HepG2 (cell line): ENCODE results near the gene BAG5. TPM values are rescaled to one million over a fixed set of nuclear protein-coding genes. Genes with fewer than 3 reads are reported as not detected.
A peak's percentile ranks its signal among the peaks of the same experiment; 100 is the strongest.

Experiments used
- ATAC-seq: fragments of 200-7000 bp; cut with Tn5 transposase; 3 replicates; pipeline ENCODE4 v1.9.1; 2020; ENCODE audit warnings: mild to moderate bottlenecking, moderate library complexity
- BruUV-seq: library from RNA; stranded (reverse); fragments of 400-500 nt; replicated peaks from 2 replicates; lab custom pipeline; 2021; lab: Mats Ljungman, UMichigan
- CTCF ChIA-PET: fragments of 300-600 bp; formaldehyde crosslinking; extraction: SDS; loops from one replicate; lab custom pipeline; 2021; ENCODE audit warnings: low total read pairs, inconsistent platforms, low intra/inter-chr PET ratio; lab: Yijun Ruan, JAX
- POLR2A ChIA-PET: fragments of 350-600 bp; sonication (Branson Sonifier 250); formaldehyde crosslinking; loops from one replicate; lab custom pipeline; 2020; ENCODE audit warnings: antibody characterized with exemption, inconsistent platforms; lab: Yijun Ruan, JAX
- DNase-seq: peaks from one replicate; pipeline ENCODE4 v3.0.0-alpha.2; 2015; ENCODE audit warnings: low spot score
- FAIRE-seq: peaks from 3 replicates; lab custom pipeline; 2011; peaks lifted over from hg19 to GRCh38; lab: Jason Lieb, UNC
- H2AFZ ChIP-seq: one replicate; pipeline ENCODE4 v1.6.1; 2011; ENCODE audit warnings: low read length, inconsistent platforms
- H3K27ac ChIP-seq: fragments of 300-600 bp; 3 replicates; pipeline ENCODE4 v1.8.0; 2011; ENCODE audit warnings: mixed run types, mild to moderate bottlenecking, mixed read lengths, low read length, inconsistent platforms; ENCODE audit not compliant: insufficient read depth; ENCODE audit errors: extremely low read length
- H3K27me3 ChIP-seq, 2 experiments: fragments of 200-600 bp in 1 of 2; 2 replicates in 1 of 2; 3 replicates in 1 of 2; pipeline versions ENCODE4 v1.6.0 to v1.8.0; 2011; ENCODE audit warnings: low read length in 2 of 2, mild to moderate bottlenecking in 2 of 2, moderate library complexity in 2 of 2, inconsistent platforms in 1 of 2; ENCODE audit not compliant: insufficient read depth in 2 of 2, control insufficient read depth in 1 of 2
- H3K36me3 ChIP-seq, 2 experiments: fragments of 200-600 bp in 1 of 2; replicated peaks in 1 of 2; 2 replicates in 1 of 2; 3 replicates in 1 of 2; pipeline versions ENCODE4 v1.5.1 to v1.8.0; 2011; ENCODE audit warnings: low read length in 2 of 2, inconsistent platforms in 1 of 2; ENCODE audit not compliant: insufficient read depth in 2 of 2, control insufficient read depth in 1 of 2
- H3K4me1 ChIP-seq: 2 replicates; pipeline ENCODE4 v1.5.1; 2012; ENCODE audit warnings: low read length, inconsistent platforms; ENCODE audit not compliant: insufficient read depth
- H3K4me2 ChIP-seq: 2 replicates; pipeline ENCODE4 v1.6.0; 2011; ENCODE audit warnings: low read depth, low read length, inconsistent platforms
- H3K4me3 ChIP-seq, 3 experiments: fragments of 200-600 bp in 1 of 3; sonication (generic), shearing (Covaris generic) in 1 of 3; replicated peaks in 1 of 3; 2 replicates each; pipeline ENCODE4 v1.5.1; 2011 to 2016; ENCODE audit warnings: low read length in 3 of 3, inconsistent platforms in 2 of 3, low read depth in 2 of 3, mild to moderate bottlenecking in 2 of 3, control low read depth in 1 of 3, mixed read lengths in 1 of 3; ENCODE audit not compliant: insufficient read depth in 1 of 3
- H3K79me2 ChIP-seq: one replicate; pipeline ENCODE4 v1.6.1; 2011; ENCODE audit warnings: low read length, inconsistent platforms; ENCODE audit not compliant: insufficient read depth
- H3K9ac ChIP-seq: 2 replicates; pipeline ENCODE4 v1.6.0; 2011; ENCODE audit warnings: mild to moderate bottlenecking, low read depth, low read length, inconsistent platforms; ENCODE audit not compliant: insufficient read depth
- H3K9me3 ChIP-seq: 2 replicates; pipeline ENCODE4 v1.5.1; 2012; ENCODE audit warnings: mild to moderate bottlenecking, low read length
- H4K20me1 ChIP-seq: 2 replicates; pipeline ENCODE4 v1.6.0; 2011; ENCODE audit warnings: inconsistent platforms, mild to moderate bottlenecking, low read length, moderate library complexity; ENCODE audit not compliant: insufficient read depth
- ADNP ChIP-seq: sonication (generic); formaldehyde crosslinking; IDR thresholded peaks from 2 replicates; pipeline ENCODE4 v1.4.0; 2020; ENCODE audit warnings: missing genetic modification reagents
- BRF2 ChIP-seq: sonication (generic); formaldehyde crosslinking; IDR thresholded peaks from 2 replicates; pipeline ENCODE4 v1.8.1; 2022; ENCODE audit warnings: mild to moderate bottlenecking, missing genetic modification reagents
- ERF ChIP-seq: IDR thresholded peaks from 2 replicates; pipeline ENCODE4 v1.6.1; 2018; ENCODE audit warnings: missing biosample characterization, missing genetic modification reagents
- FOSL2 ChIP-seq: sonication (generic); formaldehyde crosslinking; IDR thresholded peaks from 2 replicates; pipeline ENCODE4 v1.4.0; 2020; ENCODE audit warnings: missing genetic modification reagents
- FOXA1 ChIP-seq, 2 experiments: fragments of 450-650 bp in 1 of 2; sonication (generic) in 1 of 2; formaldehyde crosslinking in 1 of 2; IDR thresholded peaks; 2 replicates each; pipeline versions ENCODE4 v1.4.0 to v1.6.1; 2016 to 2020; ENCODE audit warnings: missing genetic modification reagents in 1 of 2
- FOXA3 ChIP-seq: IDR thresholded peaks from 2 replicates; pipeline ENCODE4 v1.6.1; 2016; ENCODE audit warnings: missing genetic modification reagents, missing compliant biosample characterization
- FOXK2 ChIP-seq: fragments of 450-650 bp; IDR thresholded peaks from 2 replicates; pipeline ENCODE4 v1.6.1; 2016
- FOXO4 ChIP-seq: sonication (generic); formaldehyde crosslinking; conservative IDR thresholded peaks from 2 replicates; pipeline ENCODE4 v1.8.1; 2023; ENCODE audit warnings: missing genetic modification reagents
- LBX2 ChIP-seq: sonication (generic); formaldehyde crosslinking; IDR thresholded peaks from 2 replicates; pipeline ENCODE4 v1.5.0; 2020; ENCODE audit warnings: missing genetic modification reagents, mild to moderate bottlenecking, borderline replicate concordance
- MAX ChIP-seq: IDR thresholded peaks from 2 replicates; pipeline ENCODE4 v1.6.1; 2012; ENCODE audit warnings: inconsistent platforms
- MBD4 ChIP-seq: IDR thresholded peaks from 2 replicates; pipeline ENCODE4 v1.6.1; 2012; ENCODE audit warnings: low read length, inconsistent platforms, borderline replicate concordance
- MED1 ChIP-seq: sonication (generic); formaldehyde crosslinking; IDR thresholded peaks from 2 replicates; pipeline ENCODE4 v1.4.0; 2020; ENCODE audit warnings: missing genetic modification reagents
- POLR2AphosphoS5 ChIP-seq: IDR thresholded peaks from 2 replicates; pipeline ENCODE4 v1.6.1; 2012; ENCODE audit warnings: low read depth, low read length
- POLR2G ChIP-seq: fragments of 200-400 bp; formaldehyde crosslinking; IDR thresholded peaks from 2 replicates; pipeline ENCODE4 v1.6.1; 2018; ENCODE audit warnings: mild to moderate bottlenecking, low read depth, low read length, moderate library complexity
- SIN3B ChIP-seq: fragments of 150-350 bp; IDR thresholded peaks from 2 replicates; pipeline ENCODE4 v1.6.1; 2014; ENCODE audit warnings: low read length
- SMAD3 ChIP-seq: sonication (generic); formaldehyde crosslinking; IDR thresholded peaks from 2 replicates; pipeline ENCODE4 v1.4.0; 2020; ENCODE audit warnings: missing genetic modification reagents
- ZMYM4 ChIP-seq: sonication (generic); formaldehyde crosslinking; IDR thresholded peaks from 2 replicates; pipeline ENCODE4 v1.8.1; 2023; ENCODE audit warnings: mild to moderate bottlenecking, missing genetic modification reagents
- ZNF274 ChIP-seq: sonication (generic); formaldehyde crosslinking; IDR thresholded peaks from 2 replicates; pipeline ENCODE4 v1.5.1; 2020; ENCODE audit warnings: mild to moderate bottlenecking, missing genetic modification reagents
- ZNF292 ChIP-seq: sonication (generic); formaldehyde crosslinking; IDR thresholded peaks from 2 replicates; pipeline ENCODE4 v1.8.1; 2022; ENCODE audit warnings: mild to moderate bottlenecking, low read depth, missing genetic modification reagents, borderline replicate concordance
- ZNF670 ChIP-seq: sonication (generic); formaldehyde crosslinking; IDR thresholded peaks from 2 replicates; pipeline ENCODE4 v1.8.0; 2022; ENCODE audit warnings: mild to moderate bottlenecking, missing genetic modification reagents, borderline replicate concordance
- ZNF678 ChIP-seq: sonication (generic); formaldehyde crosslinking; IDR thresholded peaks from 2 replicates; pipeline ENCODE4 v1.4.0; 2020; ENCODE audit warnings: mild to moderate bottlenecking, missing genetic modification reagents
- ZNF891 ChIP-seq: sonication (generic); formaldehyde crosslinking; IDR thresholded peaks from 2 replicates; pipeline ENCODE4 v1.5.0; 2020; ENCODE audit warnings: mild to moderate bottlenecking, missing genetic modification reagents
- WGBS: methylation state at CpG from one replicate; pipeline ENCODE4 v1.1.6; 2017; ENCODE audit warnings: low lambda C conversion rate; 5-methylcytosine and 5-hydroxymethylcytosine counted together
- in situ Hi-C: cut with HindIII; loops from 2 replicates; pipeline ENCODE4 v1.10.0; 2017; ENCODE audit warnings: low pct_unique_long_range_greater_than_20kb; ENCODE audit not compliant: extremely low pct_ligation_motif_present
- intact Hi-C: fragments of 100-400 bp; cut with micrococcal nuclease; formaldehyde crosslinking; loops from one replicate; pipeline ENCODE4 v1.10.0; 2022; ENCODE audit not compliant: unreplicated experiment
- polyA plus RNA-seq, 8 experiments: library from polyadenylated mRNA; depleted of rRNA in 3 of 8; stranded (reverse) in 7 of 8; unstranded in 1 of 8; fragments of >200 nt; fragmentation: Illumina TruSeq in 4 of 8; extraction: Trizol in 4 of 8; gene quantifications; 2 replicates each; pipeline versions ENCODE4 v1.2.1 to v1.2.3, GENCODE V29; 2011 to 2016; ENCODE audit warnings: low read depth in 4 of 8, missing spikeins in 1 of 8, mixed read lengths in 1 of 8; ENCODE audit not compliant: insufficient read depth in 1 of 8
- total RNA-seq, 5 experiments: library from RNA; depleted of rRNA; stranded (reverse); fragments of >200 nt; fragmentation: Illumina TruSeq; extraction: Trizol; gene quantifications; 2 replicates each; pipeline ENCODE4 v1.2.3, GENCODE V29; 2016; ENCODE audit warnings: low read depth in 1 of 5

BAG5 gene
- total and polyA plus RNA-seq, 2 of the 13 experiments (the other 11 are each of a cell fraction or from before 2014, with no cell fraction given), result 3.5 to 21.0 TPM

GRCh38 chr14:103528587-103529382, 33.7 kb downstream of the BAG5 start, which contains the start of gene TRMT61A:
TRMT61A (plus strand) TSS chr14:103529196; CDS start chr14:103529979, 783 bp downstream.
- H3K9me3 ChIP-seq, result no peaks in the 10 kb centered on the region
- no peaks in the 10 kb centered on the region for H4K20me1 ChIP-seq
- peak within 1 kb of the TSS; percentile 86 for H3K9ac ChIP-seq
- ChIA-PET CTCF (no interaction called here), POLR2A (interaction anchor here (0.6 to 3.2 kb wide), 14 partner anchors 8 to 275 kb away, joined by 3 to 37 read pairs (median 4); partner anchors contain the start of genes BAG5, COA8 and EIF5)
- peaks cover 30% of the 10 kb centered on the region for H3K79me2 ChIP-seq
- peak within 1 kb of the TSS; percentile 89 for H3K27ac ChIP-seq
- peaks cover 65% of the 10 kb centered on the region for H3K4me1 ChIP-seq
- DNase-seq (peak; percentile 92), ATAC-seq (peak; percentile 71), FAIRE-seq (peak; percentile 50)
- WGBS, result no CpG with 5 or more reads among the region's 70 CpGs
- intact Hi-C loops, result no loop called here
- BruUV-seq, result TSS peak; percentile 94
- no peaks in the 10 kb centered on the region; a peak in 1 of 5 replicates for H3K27me3 ChIP-seq
- peaks cover 3 to 4% of the 10 kb centered on the region in 2 experiments; a peak in 3 of 5 replicates for H3K36me3 ChIP-seq
- no peak within 1 kb of the TSS for H2AFZ ChIP-seq
- peak within 1 kb of the TSS; percentile 87 to 98 (median 95) for H3K4me3 ChIP-seq
- H3K4me2 ChIP-seq, result peak within 1 kb of the TSS; percentile 98
- in situ Hi-C loops, result no loop called here
- TF ChIP-seq ADNP (CRISPR knock-in tag) (no peak), ZNF292 (CRISPR knock-in tag) (peak; percentile 61; the same call in 1 of the 2 replicates), ERF (CRISPR knock-in tag) (peak; percentile 30; the same call in 1 of the 2 replicates), ZMYM4 (peak; percentile 24; the same call in 1 of the 2 replicates), FOSL2 (CRISPR knock-in tag) (0 out of 2 replicates have a peak, but pooled peaks have one; percentile 28), FOXK2 (peak; percentile 75; the same call in 1 of the 2 replicates), ZNF670 (CRISPR knock-in tag) (0 out of 2 replicates have a peak, but pooled peaks have one; percentile 62), SMAD3 (CRISPR knock-in tag) (0 out of 2 replicates have a peak, but pooled peaks have one; percentile 27), MBD4 (no peak), BRF2 (CRISPR knock-in tag) (no peak), FOXA3 (CRISPR knock-in tag) (peak; percentile 87), ZNF678 (CRISPR knock-in tag) (no peak; the same call in 1 of the 2 replicates), MED1 (CRISPR knock-in tag) (peak; percentile 33; the same call in 1 of the 2 replicates), MAX (peak; percentile 98), FOXO4 (CRISPR knock-in tag) (0 out of 2 replicates have a peak, but pooled peaks have one; percentile 14), ZNF274 (no peak), POLR2G (peak; percentile 85), LBX2 (CRISPR knock-in tag) (0 out of 2 replicates have a peak, but pooled peaks have one; percentile 52), SIN3B (peak; percentile 74), FOXA1 (IDR thresholded peaks at IDR 0.05) (no peak), FOXA1 (CRISPR knock-in tag; IDR thresholded peaks at IDR 0.05) (peak; percentile 94), ZNF891 (0 out of 2 replicates have a peak, but pooled peaks have one; percentile 63), POLR2AphosphoS5 (peak; percentile 85)
